Hepatic stellate cell (primary cell): ENCODE data around the gene CNNM4.

Experiments
- DNase-seq: peaks from one replicate; pipeline ENCODE4 v3.0.0; 2011; ENCODE audit warnings: low spot score

CNNM4 gene

DNA sequence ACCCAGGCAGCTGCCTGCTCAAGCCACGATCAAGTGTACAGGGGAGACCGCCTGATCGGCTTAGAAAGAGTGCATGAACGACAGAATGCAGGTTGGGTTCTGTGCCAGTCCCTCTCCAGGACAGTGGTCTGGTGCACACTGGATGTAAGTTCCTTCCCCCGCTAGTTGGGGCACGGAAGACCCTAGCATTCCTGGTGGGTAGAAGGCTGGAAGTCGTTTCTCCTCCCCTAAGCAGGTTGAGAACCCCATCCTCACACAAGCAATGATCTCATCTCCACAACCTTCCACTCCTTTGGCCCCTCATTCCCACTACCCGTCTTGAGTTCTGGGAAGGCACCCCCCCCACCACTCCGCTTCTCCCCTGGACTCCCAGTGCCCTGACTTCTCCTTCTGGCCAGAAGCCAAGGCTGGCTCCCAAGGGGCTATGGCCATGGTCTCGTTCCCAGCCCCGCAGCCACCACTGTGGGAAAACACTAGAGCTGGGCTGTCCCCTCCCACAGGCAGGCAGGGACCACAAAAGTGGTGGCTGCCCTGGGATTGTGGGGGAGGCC is 98.5 kb downstream of the CNNM4 start:
- no peak for DNase-seq

DNA sequence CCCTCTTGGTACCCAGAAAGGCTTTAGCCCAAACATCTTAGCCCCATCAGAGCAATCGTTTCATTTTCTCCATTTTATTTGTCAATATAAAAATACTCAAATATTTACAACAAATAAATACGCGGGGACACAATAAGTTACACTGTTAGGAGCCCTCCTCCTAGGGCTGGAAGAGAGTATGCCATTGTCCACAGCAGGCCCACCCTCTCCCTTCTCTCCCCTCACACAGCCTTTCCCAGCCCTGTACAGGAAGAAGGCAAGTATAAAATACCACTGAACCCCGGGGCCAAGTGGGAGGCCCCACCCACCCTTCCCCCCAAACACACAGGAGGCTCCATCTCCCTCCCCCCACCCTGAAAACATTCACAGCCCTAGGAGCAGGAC is 99.0 kb downstream of the CNNM4 start:
- DNase-seq = no peak

DNA sequence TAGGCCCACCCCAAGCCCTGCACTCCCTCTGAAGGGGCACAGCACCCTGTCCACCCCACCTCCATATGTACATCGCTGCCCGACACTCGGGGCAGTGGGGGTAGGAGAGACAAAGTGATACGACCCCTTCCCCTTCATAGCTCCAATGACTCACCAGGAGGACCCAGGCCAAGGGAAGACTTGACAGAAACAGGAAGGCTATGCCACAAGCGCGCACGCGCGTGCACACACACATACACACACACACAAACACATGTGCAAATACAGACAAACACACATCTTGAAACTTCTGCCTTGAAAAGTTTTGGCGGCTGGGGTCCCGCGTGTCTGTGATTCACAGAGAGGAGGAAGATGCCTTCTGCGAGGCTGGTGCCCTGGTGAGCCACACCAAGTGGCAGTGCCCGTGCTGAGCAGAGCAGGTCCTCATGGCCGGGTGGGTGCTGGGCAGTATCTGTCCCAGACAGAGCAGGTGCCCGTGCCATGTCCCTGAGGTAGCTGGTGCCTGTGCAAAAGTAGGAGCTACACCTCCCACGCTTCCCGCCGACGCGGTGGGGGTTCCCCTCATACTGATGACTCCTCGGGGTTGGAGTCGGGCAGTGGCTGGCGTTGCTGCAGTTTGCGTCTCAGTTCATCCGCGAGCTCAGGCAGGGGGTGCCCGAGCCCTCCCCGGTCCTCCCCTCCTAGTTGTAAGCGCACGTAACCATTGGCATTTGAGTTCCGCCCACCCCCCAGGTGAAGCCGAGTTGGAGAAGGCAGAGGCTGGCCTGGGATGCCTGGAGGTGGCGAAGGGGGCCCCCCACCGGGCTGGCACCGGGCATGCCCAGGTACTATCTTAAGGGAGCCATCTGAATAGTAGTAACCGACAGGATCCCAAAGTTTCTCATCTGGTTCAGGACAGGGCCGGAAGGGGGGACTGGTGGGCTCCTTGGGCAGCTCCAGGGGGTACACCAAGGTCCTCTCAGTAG is 99.6 kb downstream of the CNNM4 start:
- DNase-seq = no peak

DNA sequence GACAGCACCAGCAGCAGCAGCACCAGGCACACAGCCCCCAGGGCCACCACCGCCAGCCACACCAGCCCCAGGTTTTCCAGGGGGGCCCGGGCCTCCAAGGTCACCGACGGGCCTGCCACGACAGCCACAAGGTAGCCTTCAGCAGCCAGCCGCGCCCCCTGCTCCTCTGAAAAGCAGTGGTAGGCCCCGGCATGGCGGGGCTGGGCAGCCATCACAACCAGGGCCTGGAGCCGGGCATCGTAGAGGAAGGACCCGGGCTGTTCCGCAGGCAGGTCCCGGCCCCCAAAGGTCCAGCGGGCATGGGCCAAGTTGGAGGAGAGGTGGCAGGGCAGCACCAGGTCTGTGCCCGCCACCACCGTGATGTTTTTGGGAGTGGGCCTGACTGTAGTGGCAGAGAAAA is 100.4 kb downstream of the CNNM4 start:
- no peak for DNase-seq
